Endothelial cell of umbilical vein (primary cell): Measurements from ENCODE around the gene PDE3B. TPM values are rescaled to one million over a fixed set of nuclear protein-coding genes. Genes with fewer than 3 reads are reported as not detected.
"Not testable (repeated sequence)": the region's sequence is repeated elsewhere in the genome, so short reads cannot be mapped to it uniquely, and the experiment has no call there.

Source experiments
- BruUV-seq: library from RNA; stranded (reverse); fragments of 400-500 nt; replicated peaks from 2 replicates; lab custom pipeline; 2021; lab: Mats Ljungman, UMichigan
- CTCF ChIA-PET: fragments of 300-600, 350-600 bp; sonication (Branson Sonifier 250); formaldehyde crosslinking; loops from one replicate; lab custom pipeline; 2021; ENCODE audit warnings: antibody characterized with exemption, inconsistent platforms; lab: Charles Lee
- POLR2A ChIA-PET: fragments of 300-600, 350-600 bp; sonication (Branson Sonifier 250); formaldehyde crosslinking; loops from one replicate; lab custom pipeline; 2021; ENCODE audit warnings: antibody characterized with exemption, inconsistent platforms; lab: Charles Lee
- DNase-seq: peaks from one replicate; pipeline ENCODE4 v3.0.0-alpha.2; 2011; ENCODE audit warnings: low read depth, low spot score
- FAIRE-seq: peaks from 2 replicates; lab custom pipeline; 2011; peaks lifted over from hg19 to GRCh38; lab: Jason Lieb, UNC
- H2AFZ ChIP-seq: 2 replicates; pipeline ENCODE4 v1.6.0; 2012; ENCODE audit warnings: low read depth, low read length, control low read depth, inconsistent platforms
- H3K27ac ChIP-seq: 2 replicates; pipeline ENCODE4 v1.5.1; 2011; ENCODE audit warnings: low read depth, mild to moderate bottlenecking, control low read depth, low read length, moderate library complexity; ENCODE audit not compliant: insufficient read depth
- H3K27me3 ChIP-seq, 2 experiments: 2 replicates each; pipeline versions ENCODE4 v1.6.0 to v1.6.1; 2011; ENCODE audit warnings: low read length in 2 of 2, mixed read lengths in 1 of 2; ENCODE audit not compliant: control insufficient read depth in 2 of 2, insufficient read depth in 2 of 2
- H3K36me3 ChIP-seq, 2 experiments: 2 replicates in 1 of 2; 3 replicates in 1 of 2; pipeline ENCODE4 v1.5.1; 2011; ENCODE audit warnings: low read length in 2 of 2, mild to moderate bottlenecking in 1 of 2, moderate library complexity in 1 of 2; ENCODE audit not compliant: control insufficient read depth in 2 of 2, insufficient read depth in 2 of 2; ENCODE audit errors: extremely low read depth in 1 of 2
- H3K4me1 ChIP-seq: 3 replicates; pipeline ENCODE4 v1.5.1; 2011; ENCODE audit warnings: mild to moderate bottlenecking, low read length; ENCODE audit not compliant: control insufficient read depth, insufficient read depth; ENCODE audit errors: extremely low read depth
- H3K4me2 ChIP-seq: 2 replicates; pipeline ENCODE4 v1.6.1; 2011; ENCODE audit warnings: low read length, control low read depth, mixed read lengths; ENCODE audit not compliant: insufficient read depth
- H3K4me3 ChIP-seq, 3 experiments: fragments of 200-600 bp in 1 of 3; sonication (generic), shearing (Covaris generic) in 1 of 3; replicated peaks in 1 of 3; 2 replicates each; pipeline ENCODE4 v1.5.1; 2011 to 2016; ENCODE audit warnings: control low read depth in 3 of 3, low read length in 3 of 3, mild to moderate bottlenecking in 2 of 3, inconsistent platforms in 1 of 3, low read depth in 1 of 3, moderate library complexity in 1 of 3; ENCODE audit not compliant: insufficient read depth in 1 of 3
- H3K79me2 ChIP-seq: 2 replicates; pipeline ENCODE4 v1.6.0; 2012; ENCODE audit warnings: low read length, inconsistent platforms; ENCODE audit not compliant: control insufficient read depth, insufficient read depth
- H3K9ac ChIP-seq: replicated peaks from 2 replicates; pipeline ENCODE3; 2011; ENCODE audit warnings: low read length, control low read depth; ENCODE audit not compliant: insufficient read depth; ENCODE audit errors: extremely low read depth
- H3K9me1 ChIP-seq: replicated peaks from 3 replicates; pipeline ENCODE4 v1.6.0; 2011; ENCODE audit warnings: mild to moderate bottlenecking, low read length; ENCODE audit not compliant: control insufficient read depth, insufficient read depth; ENCODE audit errors: extremely low read depth
- H3K9me3 ChIP-seq: replicated peaks from 2 replicates; pipeline ENCODE4 v1.5.1; 2012; ENCODE audit warnings: low read length, inconsistent platforms; ENCODE audit not compliant: control insufficient read depth, insufficient read depth
- H4K20me1 ChIP-seq: replicated peaks from 2 replicates; pipeline ENCODE3; 2011; ENCODE audit warnings: mild to moderate bottlenecking, low read length; ENCODE audit not compliant: control insufficient read depth, insufficient read depth; ENCODE audit errors: extremely low read depth
- EZH2 ChIP-seq: IDR thresholded peaks from 2 replicates; pipeline ENCODE4 v1.6.1; 2012; ENCODE audit warnings: borderline replicate concordance, low read depth, mild to moderate bottlenecking, moderate library complexity, low read length, inconsistent platforms; ENCODE audit not compliant: severe bottlenecking
- FOS ChIP-seq: IDR thresholded peaks from 2 replicates; pipeline ENCODE4 v1.6.1; 2011; ENCODE audit warnings: mild to moderate bottlenecking, low read length, moderate library complexity, borderline replicate concordance; ENCODE audit not compliant: insufficient read depth
- GATA2 ChIP-seq: IDR thresholded peaks from 2 replicates; pipeline ENCODE4 v1.7.0; 2011; ENCODE audit warnings: low read depth, mild to moderate bottlenecking, moderate library complexity, mixed read lengths, low read length; ENCODE audit not compliant: insufficient read length, insufficient read depth
- JUN ChIP-seq: IDR thresholded peaks from 2 replicates; pipeline ENCODE4 v1.6.1; 2011; ENCODE audit warnings: borderline replicate concordance, low read depth; ENCODE audit not compliant: insufficient read length, insufficient read depth
- MYC ChIP-seq: IDR thresholded peaks from one replicate; pipeline ENCODE4 v1.6.1; 2011; ENCODE audit warnings: mild to moderate bottlenecking, low read depth, low read length
- POLR2A ChIP-seq: IDR thresholded peaks from 2 replicates; pipeline ENCODE4 v1.6.1; 2012; ENCODE audit warnings: low read depth, mild to moderate bottlenecking, control low read depth, low read length
- POLR2AphosphoS5 ChIP-seq: IDR thresholded peaks from 2 replicates; pipeline ENCODE4 v1.6.1; 2012; ENCODE audit warnings: low read depth, mild to moderate bottlenecking, control low read depth, low read length, moderate library complexity; ENCODE audit not compliant: insufficient read depth
- dilution Hi-C: fragments of 300-500 bp; cut with MboI; formaldehyde crosslinking; loops from one replicate; pipeline ENCODE4 v1.15.0; 2019; ENCODE audit warnings: low sequenced_read_pairs; ENCODE audit not compliant: extremely low pct_ligation_motif_present
- intact Hi-C: fragments of 100-400 bp; cut with micrococcal nuclease; formaldehyde crosslinking; loops from one replicate; pipeline ENCODE4 v1.10.0; 2022
- polyA plus RNA-seq, 4 experiments: library from polyadenylated mRNA; depleted of rRNA in 3 of 4; stranded (reverse) in 3 of 4; unstranded in 1 of 4; fragments of >200 nt; gene quantifications; 2 replicates each; pipeline versions ENCODE4 v1.2.1 to v1.2.3, GENCODE V29; 2011 to 2012; ENCODE audit warnings: missing spikeins in 1 of 4
- total RNA-seq: library from RNA; stranded (reverse); gene quantifications from 2 replicates; pipeline ENCODE4 v1.2.3, GENCODE V29; 2021
- TF ChIP-seq, protein P1 (sequence below), 2 donors: IDR thresholded peaks; 1 replicate in 1 of 2; 2 replicates in 1 of 2; pipeline ENCODE4 v1.5.1; 2011; ENCODE audit warnings: low read length in 2 of 2, mild to moderate bottlenecking in 2 of 2, moderate library complexity in 2 of 2, control low read depth in 1 of 2, inconsistent platforms in 1 of 2, low read depth in 1 of 2; ENCODE audit not compliant: insufficient read depth in 1 of 2; ENCODE audit errors: extremely low read depth in 1 of 2
- TF ChIP-seq, protein P2 (sequence below): IDR thresholded peaks from 2 replicates; pipeline ENCODE4 v1.6.1; 2011; ENCODE audit not compliant: insufficient read depth, insufficient read length

The PDE3B gene
- total and polyA plus RNA-seq, 2 donors (not counting 3 experiments of a cell fraction or from before 2014, with no cell fraction given) = 0.26 to 1.9 TPM

DNA sequence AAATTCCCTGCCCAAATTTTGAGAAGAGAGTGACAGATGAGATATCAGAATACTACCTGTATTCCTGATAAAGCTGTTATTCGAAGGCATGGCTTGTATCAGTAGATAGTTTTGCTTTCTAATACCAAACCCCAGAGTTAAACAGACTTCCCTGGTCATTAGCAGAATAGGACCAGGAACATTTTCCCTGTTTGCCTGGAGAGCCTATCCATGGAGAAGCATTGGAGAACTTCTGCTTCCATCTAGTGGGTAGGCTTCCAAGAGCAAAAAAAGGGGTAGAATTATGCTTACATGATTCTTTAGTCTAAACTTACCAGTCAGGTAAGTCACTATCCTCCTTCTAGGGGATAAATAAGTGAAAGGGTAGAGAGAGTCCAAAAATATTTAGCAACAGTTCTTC, 14.2 kb downstream of the PDE3B start:
- dilution Hi-C loops (no loop called here), intact Hi-C loops (no loop called here)
- Histone ChIP-seq H4K20me1 (no peaks in the 10 kb centered on the region), H3K4me1 (no peaks in the 10 kb centered on the region), H3K36me3 (no peaks in the 10 kb centered on the region), H3K79me2 (no peaks in the 10 kb centered on the region), H3K9ac (no peak overlapping the region), H3K9me1 (no peaks in the 10 kb centered on the region), H3K4me3 (no peak overlapping the region), H3K4me2 (no peak overlapping the region), H2AFZ (no peak overlapping the region), H3K9me3 (no peaks in the 10 kb centered on the region), H3K27me3 (peaks cover 2 to 4% of the 10 kb centered on the region in 2 experiments), H3K27ac (no peak overlapping the region)
- no peak for TF ChIP-seq POLR2A
- TF ChIP-seq MYC = no peak
- TF ChIP-seq JUN = no peak
- TF ChIP-seq POLR2AphosphoS5 = no peak
- TF ChIP-seq, protein P1, sequence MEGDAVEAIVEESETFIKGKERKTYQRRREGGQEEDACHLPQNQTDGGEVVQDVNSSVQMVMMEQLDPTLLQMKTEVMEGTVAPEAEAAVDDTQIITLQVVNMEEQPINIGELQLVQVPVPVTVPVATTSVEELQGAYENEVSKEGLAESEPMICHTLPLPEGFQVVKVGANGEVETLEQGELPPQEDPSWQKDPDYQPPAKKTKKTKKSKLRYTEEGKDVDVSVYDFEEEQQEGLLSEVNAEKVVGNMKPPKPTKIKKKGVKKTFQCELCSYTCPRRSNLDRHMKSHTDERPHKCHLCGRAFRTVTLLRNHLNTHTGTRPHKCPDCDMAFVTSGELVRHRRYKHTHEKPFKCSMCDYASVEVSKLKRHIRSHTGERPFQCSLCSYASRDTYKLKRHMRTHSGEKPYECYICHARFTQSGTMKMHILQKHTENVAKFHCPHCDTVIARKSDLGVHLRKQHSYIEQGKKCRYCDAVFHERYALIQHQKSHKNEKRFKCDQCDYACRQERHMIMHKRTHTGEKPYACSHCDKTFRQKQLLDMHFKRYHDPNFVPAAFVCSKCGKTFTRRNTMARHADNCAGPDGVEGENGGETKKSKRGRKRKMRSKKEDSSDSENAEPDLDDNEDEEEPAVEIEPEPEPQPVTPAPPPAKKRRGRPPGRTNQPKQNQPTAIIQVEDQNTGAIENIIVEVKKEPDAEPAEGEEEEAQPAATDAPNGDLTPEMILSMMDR (IDR thresholded peaks at IDR 0.05; ENCODE audit: extremely low read depth in 1 of 2, insufficient read depth in 1 of 2, low read depth in 1 of 2, low read length in 2 of 2) = no peak
- TF ChIP-seq, protein P2, sequence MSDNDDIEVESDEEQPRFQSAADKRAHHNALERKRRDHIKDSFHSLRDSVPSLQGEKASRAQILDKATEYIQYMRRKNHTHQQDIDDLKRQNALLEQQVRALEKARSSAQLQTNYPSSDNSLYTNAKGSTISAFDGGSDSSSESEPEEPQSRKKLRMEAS = no peak
- no peak for TF ChIP-seq FOS
- TF ChIP-seq GATA2 = no peak
- no peak for TF ChIP-seq EZH2
- BruUV-seq = no TSS peak
- POLR2A ChIA-PET = no interaction called here
- CTCF ChIA-PET = interaction anchor here (0.6 to 1.1 kb wide), 3 partner anchors 13 to 91 kb away, joined by 3 to 4 read pairs (median 3); no protein-coding TSS in a partner anchor
- no peak for DNase-seq
- FAIRE-seq = no peak

DNA sequence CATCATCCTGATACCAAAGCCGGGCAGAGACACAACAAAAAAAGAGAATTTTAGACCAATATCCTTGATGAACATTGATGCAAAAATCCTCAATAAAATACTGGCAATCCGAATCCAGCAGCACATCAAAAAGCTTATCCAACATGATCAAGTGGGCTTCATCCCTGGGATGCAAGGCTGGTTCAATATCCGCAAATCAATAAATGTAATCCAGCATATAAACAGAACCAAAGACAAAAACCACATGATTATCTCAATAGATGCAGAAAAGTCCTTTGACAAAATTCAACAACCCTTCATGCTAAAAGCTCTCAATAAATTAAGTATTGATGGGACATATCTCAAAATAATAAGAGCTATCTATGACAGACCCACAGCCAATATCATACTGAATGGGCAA, 21.3 kb downstream of the PDE3B start:
- H3K9ac ChIP-seq, H3K4me1 ChIP-seq, H3K9me3 ChIP-seq, CTCF ChIA-PET, H3K36me3 ChIP-seq, H4K20me1 ChIP-seq, H3K9me1 ChIP-seq, POLR2A ChIA-PET, H3K27me3 ChIP-seq, H3K4me3 ChIP-seq, H2AFZ ChIP-seq, DNase-seq, dilution Hi-C loops, H3K79me2 ChIP-seq, BruUV-seq, H3K27ac ChIP-seq, intact Hi-C loops, H3K4me2 ChIP-seq, FAIRE-seq: not testable (repeated sequence)

DNA sequence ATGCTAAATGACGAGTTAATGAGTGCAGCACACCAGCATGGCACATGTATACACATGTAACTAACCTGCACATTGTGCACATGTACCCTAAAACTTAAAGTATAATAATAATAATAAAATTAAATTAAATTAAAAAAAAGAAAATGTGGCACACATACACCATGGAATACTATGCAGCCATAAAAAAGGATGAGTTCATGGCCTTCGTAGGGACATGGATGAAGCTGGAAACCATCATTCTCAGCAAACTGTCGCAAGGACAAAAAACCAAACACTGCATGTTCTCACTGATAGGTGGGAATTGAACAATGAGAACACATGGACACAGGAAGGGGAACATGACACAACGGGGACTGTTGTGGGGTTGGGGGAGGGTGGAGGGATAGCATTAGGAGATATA, 23.7 kb downstream of the PDE3B start:
- H3K9ac ChIP-seq, DNase-seq, H3K79me2 ChIP-seq, H3K27me3 ChIP-seq, intact Hi-C loops, dilution Hi-C loops, BruUV-seq, H3K27ac ChIP-seq, H3K4me1 ChIP-seq, H4K20me1 ChIP-seq, H3K9me1 ChIP-seq, H3K4me3 ChIP-seq, FAIRE-seq, H2AFZ ChIP-seq, CTCF ChIA-PET, H3K36me3 ChIP-seq, POLR2A ChIA-PET, H3K4me2 ChIP-seq, H3K9me3 ChIP-seq: not testable (repeated sequence)
